Heart left ventricle (tissue), 13 donors: ENCODE measurements around the gene SNCA.

Experiments
- CTCF ChIP-seq, 12 donors: fragments of 200-600 bp; sonication (generic) in 4 of 12; IDR thresholded peaks; one replicate each; pipeline versions ENCODE4 v1.5.0 to v1.8.0; 2018 to 2022; ENCODE audit warnings: antibody characterized with exemption in 12 of 12, mild to moderate bottlenecking in 5 of 12
- POLR2A ChIP-seq, 2 donors: fragments of 450-650 bp; IDR thresholded peaks; one replicate each; pipeline ENCODE4 v1.6.1; 2017; ENCODE audit warnings: antibody characterized with exemption in 2 of 2, mild to moderate bottlenecking in 2 of 2, moderate library complexity in 2 of 2
- donor health status: ischemic (EF 13 %, LVEDD 7.1; RV severe dilation, severe dysfunction).
- donor health status: DM: no; HTN: yes; CAD: no.
- donor health status: DM: no; HTN: no; CAD: no.
- donor health status: ischemic (EF 25% LVEDD 6.9; RV normal size, moderate dysfunction).
- donor health status: ischemic (EF 25% LVEDD 5.7; RV mildly dilated, moderate dysfunction).
- donor health status: ischemic (EF 35%, LVEDD 5.7; RV mildly dilated, moderate dysfunction).
- donor health status: nonischemic (EF 11% LVEDD 7.7; RV severe dilation, severe dysfunction).
- donor health status: DM: yes; HTN: yes; CAD: no.
- donor health status: PGD.
- donor health status: ischemic (EF 29% LVEDD 5.4; RV normal size, mild dysfunction).
- donor health status: nonischemic (EF 23%, LVEDD 6.1; RV moderate dilation, normal function).

- TF ChIP-seq POLR2A (IDR thresholded peaks at IDR 0.05) (no peak), CTCF (IDR thresholded peaks at IDR 0.05) (no peak)
Observed at GRCh38 chr4:89784686-89785231, 52.2 kb downstream of the SNCA start.
